GM10266 (cell line): Measurements from ENCODE around the gene BOD1.

Experiments used
- DNase-seq: peaks from one replicate; pipeline ENCODE4 v3.0.0; 2012; ENCODE audit errors: extremely low spot score
- CTCF ChIP-seq: IDR thresholded peaks from 2 replicates; pipeline ENCODE4 v1.5.1; 2012; ENCODE audit warnings: mild to moderate bottlenecking, low read depth; ENCODE audit not compliant: control insufficient read depth, insufficient read depth; ENCODE audit errors: missing control alignments

Gene BOD1

GRCh38 chr5:173616577-173617118 is at the start of gene BOD1:
BOD1 (minus strand) TSS chr5:173616650; CDS start chr5:173616436, 214 bp downstream.
- TF ChIP-seq CTCF: no peak
- DNase-seq: peak; percentile 92

- TF ChIP-seq CTCF: no peak
- DNase-seq: no peak
Observed at GRCh38 chr5:173665326-173665725, 48.9 kb upstream of the BOD1 start.

DNA sequence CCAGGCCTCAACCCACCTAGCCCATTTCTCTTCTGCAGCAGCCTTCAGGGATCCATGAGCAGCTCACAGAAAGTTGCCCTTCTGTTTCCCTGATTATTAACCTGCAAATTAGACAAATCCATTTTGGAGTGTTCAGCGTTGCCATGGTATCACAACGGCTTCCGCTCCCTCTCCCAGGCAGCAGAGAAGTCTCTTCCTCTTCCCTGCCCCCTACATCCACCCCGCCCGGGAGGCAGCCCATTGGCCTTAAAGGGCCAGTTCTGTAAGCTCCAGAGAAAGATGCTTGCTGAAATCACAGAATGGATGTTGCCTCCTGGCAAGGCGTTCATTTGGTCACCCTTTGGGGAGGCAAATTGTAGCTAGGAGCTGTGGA is 47.7 kb upstream of the BOD1 start:
- peak; percentile 43 for DNase-seq

GRCh38 chr5:173663352-173664153 is 47.1 kb upstream of the BOD1 start:
- TF ChIP-seq CTCF: no peak
- no peak for DNase-seq

More for the DNA sequence above, 47.7 kb upstream of the BOD1 start:
- TF ChIP-seq CTCF: no peak

DNA sequence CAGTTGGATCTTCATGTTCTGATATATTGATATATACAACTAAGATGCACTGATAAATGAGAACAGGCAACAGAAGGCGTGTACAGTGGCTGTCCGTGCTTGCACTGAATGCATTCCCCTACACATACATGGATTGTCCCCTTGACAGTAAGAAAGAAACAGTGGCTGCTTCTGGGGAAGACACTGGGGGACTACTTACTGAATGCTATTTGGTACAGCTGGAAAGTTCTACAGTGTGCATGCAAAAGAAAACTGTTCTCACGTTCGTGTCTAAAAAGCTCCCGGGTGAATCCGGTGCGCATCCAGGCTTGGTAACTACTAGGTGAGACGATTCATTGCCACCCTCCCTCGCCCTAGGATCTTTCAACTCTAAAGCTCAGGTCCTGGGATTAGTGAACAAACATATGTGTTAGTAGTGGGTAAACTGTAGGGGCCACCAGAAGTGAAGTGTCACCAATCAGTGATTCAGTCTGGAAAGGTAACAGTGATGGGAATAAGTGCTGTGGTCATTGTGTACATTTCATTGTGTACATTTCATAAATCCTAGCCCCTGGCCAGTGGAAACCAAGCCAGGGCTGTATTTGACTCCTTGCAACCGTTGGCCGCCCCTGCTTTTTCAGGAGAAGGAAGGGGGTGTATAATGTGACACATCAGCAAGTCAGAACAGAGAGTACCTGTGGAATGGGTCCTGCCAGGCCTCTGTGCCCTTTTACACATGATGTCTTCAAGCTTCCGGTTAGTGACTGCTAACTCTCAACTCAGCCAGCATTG is 46.3 kb upstream of the BOD1 start:
- no peak for DNase-seq
- no peak for TF ChIP-seq CTCF

GRCh38 chr5:173660481-173661280 is 44.2 kb upstream of the BOD1 start:
- no peak for TF ChIP-seq CTCF

More at GRCh38 chr5:173660481-173661280, 44.2 kb upstream of the BOD1 start:
- DNase-seq: no peak
